DMS153 treated with DMSO at 0.1 percent for 48 hours (cell line): ENCODE data around the gene FOXK1.

Source experiments
- DNase-seq: peaks from one replicate; lab custom pipeline; 2025; ENCODE audit not compliant: unreplicated experiment; lab: John Stamatoyannopoulos, UW

Gene FOXK1

GRCh38 chr7:4720225-4720624 lies 38.1 kb downstream of the FOXK1 start:
- DNase-seq, result no peak

GRCh38 chr7:4722308-4722707 lies 40.2 kb downstream of the FOXK1 start:
- no peak for DNase-seq

- no peak for DNase-seq
Observed at GRCh38 chr7:4722960-4723630, 41.0 kb downstream of the FOXK1 start.

GRCh38 chr7:4724648-4725013 lies 42.5 kb downstream of the FOXK1 start:
- DNase-seq, result no peak

GRCh38 chr7:4725014-4725849 lies 43.1 kb downstream of the FOXK1 start:
- DNase-seq, result peak; percentile 85

GRCh38 chr7:4725850-4726450 lies 43.9 kb downstream of the FOXK1 start:
- no peak for DNase-seq

GRCh38 chr7:4726566-4726965 lies 44.5 kb downstream of the FOXK1 start:
- no peak for DNase-seq

GRCh38 chr7:4727914-4728705 lies 46.0 kb downstream of the FOXK1 start:
- DNase-seq, result no peak

GRCh38 chr7:4729266-4729665 lies 47.2 kb downstream of the FOXK1 start:
- no peak for DNase-seq

GRCh38 chr7:4730276-4730675 lies 48.2 kb downstream of the FOXK1 start:
- DNase-seq, result no peak

GRCh38 chr7:4730971-4731370 lies 48.9 kb downstream of the FOXK1 start:
- DNase-seq, result no peak

GRCh38 chr7:4731803-4732202 lies 49.7 kb downstream of the FOXK1 start:
- no peak for DNase-seq

- no peak for DNase-seq
Observed at GRCh38 chr7:4733936-4734528, 51.9 kb downstream of the FOXK1 start.

GRCh38 chr7:4734587-4735345 lies 52.7 kb downstream of the FOXK1 start:
- no peak for DNase-seq

- DNase-seq, result no peak
Observed at GRCh38 chr7:4737300-4737699, 55.2 kb downstream of the FOXK1 start.

GRCh38 chr7:4738711-4739527 lies 56.8 kb downstream of the FOXK1 start:
- DNase-seq, result peak; percentile 58

- peak; percentile 87 for DNase-seq
Observed at GRCh38 chr7:4739528-4739992, 57.5 kb downstream of the FOXK1 start.

GRCh38 chr7:4740796-4741195 lies 58.7 kb downstream of the FOXK1 start:
- no peak for DNase-seq

- DNase-seq, result no peak
Observed at GRCh38 chr7:4742051-4742573, 60.0 kb downstream of the FOXK1 start.
